AG10803 (cell line): Measurements from ENCODE around the gene YTHDF1.

Source experiments
- DNase-seq: peaks from one replicate; pipeline ENCODE4 v3.0.0; 2010; ENCODE audit warnings: low read depth
- H3K4me3 ChIP-seq: 2 replicates; pipeline ENCODE4 v1.5.1; 2011; ENCODE audit warnings: mild to moderate bottlenecking, low read length, control low read depth
- TF ChIP-seq, protein P1 (sequence below): conservative IDR thresholded peaks from 2 replicates; pipeline ENCODE4 v1.5.1; 2011; ENCODE audit warnings: mild to moderate bottlenecking, low read length, control low read depth, inconsistent platforms

YTHDF1 gene

DNA sequence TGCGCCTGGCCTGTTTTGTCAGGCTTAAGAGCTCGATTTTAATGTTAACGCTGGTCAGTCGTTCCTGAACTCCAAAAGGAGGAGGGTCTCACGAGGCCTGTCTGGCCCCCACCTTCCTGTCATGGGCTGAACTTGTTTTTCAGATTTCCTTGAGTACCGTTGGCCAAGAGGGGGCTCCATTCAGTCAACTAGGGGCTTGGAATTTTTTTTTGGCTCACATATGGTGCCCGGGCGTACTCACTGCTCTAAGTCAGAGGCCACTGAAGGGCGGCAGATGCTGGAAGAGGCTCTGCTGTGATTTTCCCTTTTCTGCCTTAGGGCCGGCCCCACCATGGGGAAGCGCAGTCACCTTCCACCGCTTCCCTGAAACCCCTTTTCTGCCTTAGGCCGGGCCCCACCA lies 12.9 kb upstream of the YTHDF1 start:
- TF ChIP-seq, protein P1, sequence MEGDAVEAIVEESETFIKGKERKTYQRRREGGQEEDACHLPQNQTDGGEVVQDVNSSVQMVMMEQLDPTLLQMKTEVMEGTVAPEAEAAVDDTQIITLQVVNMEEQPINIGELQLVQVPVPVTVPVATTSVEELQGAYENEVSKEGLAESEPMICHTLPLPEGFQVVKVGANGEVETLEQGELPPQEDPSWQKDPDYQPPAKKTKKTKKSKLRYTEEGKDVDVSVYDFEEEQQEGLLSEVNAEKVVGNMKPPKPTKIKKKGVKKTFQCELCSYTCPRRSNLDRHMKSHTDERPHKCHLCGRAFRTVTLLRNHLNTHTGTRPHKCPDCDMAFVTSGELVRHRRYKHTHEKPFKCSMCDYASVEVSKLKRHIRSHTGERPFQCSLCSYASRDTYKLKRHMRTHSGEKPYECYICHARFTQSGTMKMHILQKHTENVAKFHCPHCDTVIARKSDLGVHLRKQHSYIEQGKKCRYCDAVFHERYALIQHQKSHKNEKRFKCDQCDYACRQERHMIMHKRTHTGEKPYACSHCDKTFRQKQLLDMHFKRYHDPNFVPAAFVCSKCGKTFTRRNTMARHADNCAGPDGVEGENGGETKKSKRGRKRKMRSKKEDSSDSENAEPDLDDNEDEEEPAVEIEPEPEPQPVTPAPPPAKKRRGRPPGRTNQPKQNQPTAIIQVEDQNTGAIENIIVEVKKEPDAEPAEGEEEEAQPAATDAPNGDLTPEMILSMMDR = no peak
- no peak overlapping the region for H3K4me3 ChIP-seq
- DNase-seq = no peak

DNA sequence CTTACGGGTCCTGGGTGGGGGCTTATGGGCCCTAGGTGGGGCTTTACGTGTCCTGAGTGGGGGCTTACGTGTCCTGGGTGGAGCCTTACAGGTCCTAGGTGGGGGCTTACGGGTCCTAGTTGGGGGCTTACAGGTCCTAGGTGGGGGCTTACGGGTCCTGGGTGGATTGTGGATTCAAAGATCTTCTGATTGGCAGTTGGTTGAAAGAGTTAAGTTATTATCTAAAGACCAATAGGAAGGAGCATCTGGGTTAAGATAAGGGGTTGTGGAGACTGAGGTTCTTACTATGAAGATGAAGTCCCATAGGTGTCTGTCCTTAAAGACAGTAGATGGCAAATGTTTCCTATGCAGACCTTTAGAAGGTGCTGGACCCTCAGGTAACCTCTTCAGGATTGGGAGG lies 11.3 kb upstream of the YTHDF1 start:
- no peak for DNase-seq
- TF ChIP-seq, protein P1 = no peak
- H3K4me3 ChIP-seq = no peak overlapping the region

DNA sequence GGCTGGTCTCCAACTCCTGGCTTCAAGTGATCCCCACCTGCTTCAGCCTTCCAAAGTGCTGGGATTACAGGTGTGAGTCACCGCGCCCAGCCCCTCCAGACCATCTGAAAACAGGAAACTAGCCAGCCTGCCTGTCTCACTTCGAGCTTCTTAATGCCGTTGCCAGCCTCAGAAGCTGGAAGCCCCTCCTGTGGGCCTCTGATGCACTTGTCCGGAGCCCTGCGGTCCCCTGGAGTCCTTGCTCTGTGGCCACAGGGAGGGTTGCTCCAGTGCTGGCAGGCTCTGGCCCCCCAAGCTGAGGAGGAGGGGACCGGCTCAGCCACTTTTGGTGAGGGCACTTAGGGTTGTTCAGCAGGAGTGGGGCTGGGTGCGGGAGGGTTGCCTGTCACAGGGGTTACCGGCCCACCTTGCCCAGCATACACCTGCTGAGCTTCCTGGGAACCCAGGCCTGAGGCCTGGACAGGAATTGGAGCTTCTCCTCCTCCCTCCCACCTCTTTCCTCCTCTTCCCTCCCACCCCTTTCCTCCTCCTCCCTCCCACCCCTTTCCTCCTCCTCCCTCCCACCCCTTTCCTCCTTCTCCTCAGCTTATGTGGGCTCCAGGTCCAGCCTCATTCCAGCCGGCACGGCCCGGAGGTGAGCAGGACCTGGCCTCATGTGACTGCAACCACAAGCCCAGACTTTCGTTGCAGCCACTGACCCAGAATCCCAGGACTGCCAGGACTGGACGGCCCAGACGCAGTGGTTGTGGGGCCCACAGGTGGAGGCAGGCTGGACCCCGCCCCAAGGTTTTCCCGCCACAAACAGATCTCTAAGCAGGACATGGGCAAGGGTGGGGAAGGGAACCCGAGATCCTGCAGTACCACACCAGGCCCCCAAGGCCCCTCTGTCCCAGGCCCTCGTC lies 10.4 kb upstream of the YTHDF1 start:
- no peak for DNase-seq
- TF ChIP-seq, protein P1 = no peak
- no peak overlapping the region for H3K4me3 ChIP-seq

DNA sequence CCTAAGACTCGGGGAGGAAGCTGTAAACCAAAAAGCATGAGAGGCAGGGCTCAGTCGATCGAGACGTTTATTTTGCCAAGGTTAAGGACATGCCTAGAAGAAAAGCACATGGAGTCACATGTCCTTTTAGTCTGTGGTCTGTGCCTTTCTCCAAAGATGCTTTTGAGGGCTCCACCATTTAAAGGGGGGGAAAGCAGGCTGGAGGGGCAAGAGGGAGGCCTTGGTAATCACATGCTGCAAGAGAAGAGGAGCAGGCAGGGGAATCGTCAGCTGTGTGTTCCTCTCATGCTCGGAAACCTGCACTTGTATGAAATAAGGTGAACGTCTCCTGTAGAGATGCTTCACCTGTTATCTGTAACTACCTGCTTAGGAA lies 9.1 kb upstream of the YTHDF1 start:
- TF ChIP-seq, protein P1 = no peak
- no peak for DNase-seq

DNA sequence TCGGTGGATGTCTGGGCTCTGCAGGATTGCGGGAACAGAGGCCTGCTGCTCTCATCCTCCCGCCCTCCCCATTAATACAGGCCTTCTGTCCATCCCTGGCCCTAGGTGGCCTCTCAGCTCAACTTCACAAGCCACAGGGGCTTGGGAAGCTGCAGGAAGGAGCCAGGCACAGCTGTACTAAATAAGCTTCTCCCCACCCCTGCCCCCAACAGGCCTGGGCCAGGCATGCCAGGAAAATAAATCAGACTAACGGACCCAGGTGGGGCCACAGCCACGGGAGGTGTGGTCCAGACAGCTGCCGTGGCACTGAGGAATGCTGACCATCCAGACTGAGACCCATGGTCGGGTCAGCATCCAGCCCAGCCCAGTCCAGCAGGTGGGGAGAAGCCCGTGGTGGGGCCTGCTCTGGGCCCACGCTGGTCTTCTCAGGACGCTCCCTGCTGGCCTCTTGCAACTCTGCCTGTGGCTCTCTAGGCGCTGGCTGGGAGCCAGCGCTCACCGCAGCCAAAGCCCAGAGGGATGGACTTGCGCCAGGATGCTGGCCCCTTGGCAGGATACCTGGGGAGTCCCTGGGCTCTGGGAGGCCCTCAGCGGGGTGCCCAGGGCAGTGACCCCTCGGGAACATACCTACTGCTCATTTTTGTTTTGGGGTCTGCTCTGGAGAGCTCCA lies 8.6 kb upstream of the YTHDF1 start:
- TF ChIP-seq, protein P1 = peak; percentile 17; the same call in 1 of the 2 replicates

More for the DNA sequence above, 9.1 kb upstream of the YTHDF1 start:
- no peak overlapping the region for H3K4me3 ChIP-seq

DNA sequence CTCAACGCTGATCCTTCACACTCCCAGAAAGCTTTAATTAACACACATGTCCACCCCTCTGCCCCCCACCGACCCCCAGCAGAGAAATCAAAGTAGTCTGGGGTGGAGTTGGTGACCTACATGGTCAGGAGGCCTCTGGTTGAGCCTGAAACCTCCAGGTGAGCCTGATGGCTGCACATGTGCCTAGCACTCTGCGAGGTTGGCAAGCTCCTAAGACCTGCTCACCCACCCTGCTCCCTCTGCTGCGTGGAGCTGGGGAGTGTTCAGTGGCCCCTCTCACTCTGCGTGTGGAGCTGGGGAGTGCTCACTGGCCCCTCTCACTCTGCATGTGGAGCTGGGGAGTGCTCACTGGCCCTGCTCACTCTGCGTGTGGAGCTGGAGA lies 7.9 kb upstream of the YTHDF1 start:
- TF ChIP-seq, protein P1 = no peak
- no peak for DNase-seq
- H3K4me3 ChIP-seq = no peak overlapping the region

More for the DNA sequence above, 8.6 kb upstream of the YTHDF1 start:
- H3K4me3 ChIP-seq = no peak overlapping the region
- peak; percentile 28 for DNase-seq
